Heart left ventricle (tissue), 16 donors: Measurements from ENCODE around the gene FAM209A. TPM values are rescaled to one million over a fixed set of nuclear protein-coding genes. Genes with fewer than 3 reads are reported as not detected.

Source experiments
- ATAC-seq, 4 donors: fragments of 200-7000 bp; cut with Tn5 transposase; one replicate each; pipeline ENCODE4 v1.9.1; 2020 to 2022; ENCODE audit warnings: moderate library complexity in 4 of 4, mild to moderate bottlenecking in 3 of 4, moderate number of reproducible peaks in 1 of 4
- DNase-seq, 5 donors: peaks; one replicate each; pipeline ENCODE4 v3.0.0-alpha.2; 2020
- H3K27ac ChIP-seq, 12 donors: fragments of 200-600 bp; sonication (generic) in 4 of 12; one replicate each; pipeline versions ENCODE4 v1.5.0 to v1.8.0; 2016 to 2022; ENCODE audit warnings: mild to moderate bottlenecking in 2 of 12
- H3K27me3 ChIP-seq, 9 donors: fragments of 200-600 bp; sonication (generic) in 2 of 9; one replicate each; pipeline versions ENCODE4 v1.5.1 to v1.8.0; 2016 to 2022; ENCODE audit warnings: mild to moderate bottlenecking in 3 of 9
- H3K36me3 ChIP-seq, 9 donors: fragments of 200-600 bp; sonication (generic) in 2 of 9; one replicate each; pipeline versions ENCODE4 v1.5.0 to v1.8.0; 2018 to 2022; ENCODE audit warnings: mild to moderate bottlenecking in 2 of 9
- H3K4me1 ChIP-seq, 12 donors: fragments of 200-600 bp; sonication (generic) in 4 of 12; one replicate each; pipeline versions ENCODE4 v1.5.0 to v1.8.0; 2016 to 2022; ENCODE audit warnings: mild to moderate bottlenecking in 3 of 12
- H3K4me3 ChIP-seq, 12 donors: fragments of 200-600 bp; sonication (generic) in 4 of 12; one replicate each; pipeline versions ENCODE4 v1.5.0 to v1.8.0; 2017 to 2022; ENCODE audit warnings: mild to moderate bottlenecking in 9 of 12, moderate library complexity in 4 of 12
- H3K9me3 ChIP-seq, 12 donors: fragments of 200-600 bp; sonication (generic) in 4 of 12; one replicate each; pipeline versions ENCODE4 v1.5.0 to v1.8.0; 2016 to 2022; ENCODE audit warnings: mild to moderate bottlenecking in 1 of 12
- CTCF ChIP-seq, 12 donors: fragments of 200-600 bp; sonication (generic) in 4 of 12; IDR thresholded peaks; one replicate each; pipeline versions ENCODE4 v1.5.0 to v1.8.0; 2018 to 2022; ENCODE audit warnings: antibody characterized with exemption in 12 of 12, mild to moderate bottlenecking in 5 of 12
- POLR2A ChIP-seq, 2 donors: fragments of 450-650 bp; IDR thresholded peaks; one replicate each; pipeline ENCODE4 v1.6.1; 2017; ENCODE audit warnings: antibody characterized with exemption in 2 of 2, mild to moderate bottlenecking in 2 of 2, moderate library complexity in 2 of 2
- WGBS, 4 donors: extraction: QIAGEN DNeasy Blood & Tissue Kit in 2 of 4; methylation state at CpG; one replicate each; pipeline versions ENCODE4 v1.1.5 to v1.1.7; 2013 to 2018; 5-methylcytosine and 5-hydroxymethylcytosine counted together
- intact Hi-C, 10 donors: fragments of 100-400 bp; cut with DNase I; formaldehyde crosslinking; loops; one replicate each; pipeline versions ENCODE4 v1.11.1 to v1.14.2; 2022
- polyA plus RNA-seq, 2 donors: library from polyadenylated mRNA; stranded (reverse); fragments of 200-250 nt; gene quantifications; one replicate each; pipeline ENCODE4 v1.2.3, GENCODE V29; 2013
- total RNA-seq, 9 donors: library from RNA; depleted of rRNA in 2 of 9; stranded (reverse); fragments of >200 nt in 2 of 9; fragmentation: NEBNext Ultra II Directional in 3 of 9; extraction: Animal tissue kit (Norgen Biotek cat#: 25700) in 3 of 9; gene quantifications; one replicate each; pipeline versions ENCODE4 v1.1.0 to v1.2.4, GENCODE V29; 2016 to 2023
- donor health status: ischemic (EF 13 %, LVEDD 7.1; RV severe dilation, severe dysfunction).
- donor health status: healthy with polysubstance abuse.
- donor health status: DM: no; HTN: yes; CAD: no.
- donor health status: DM: no; HTN: no; CAD: no.
- donor health status: ischemic (EF 25% LVEDD 6.9; RV normal size, moderate dysfunction).
- donor health status: ischemic (EF 25% LVEDD 5.7; RV mildly dilated, moderate dysfunction).
- donor health status: healthy.
- donor health status: DM: yes; HTN: yes; CAD: no.
- donor health status: ischemic (EF 35%, LVEDD 5.7; RV mildly dilated, moderate dysfunction).
- donor health status: nonischemic (EF 11% LVEDD 7.7; RV severe dilation, severe dysfunction).
- donor health status: DM: yes; HTN: yes; CAD: no.
- donor health status: PGD.
- donor health status: ischemic (EF 29% LVEDD 5.4; RV normal size, mild dysfunction).
- donor health status: nonischemic (EF 23%, LVEDD 6.1; RV moderate dilation, normal function).

Gene FAM209A
- total and polyA plus RNA-seq, 11 donors: 0.35 TPM; not detected in 10

GRCh38 chr20:56513161-56514150 is 11.1 kb upstream of the FAM209A start:
- 81 to 84% (median 83%) methylated on average over 22 of the region's 22 CpGs for WGBS, 4 donors
- H3K27me3 ChIP-seq: no peaks in the 10 kb centered on the region
- TF ChIP-seq CTCF (IDR thresholded peaks at IDR 0.05) (no peak), POLR2A (IDR thresholded peaks at IDR 0.05) (no peak)
- H3K27ac ChIP-seq: no peak overlapping the region
- peaks cover 0 to 15% (median 2%) of the 10 kb centered on the region in 12 donors for H3K4me1 ChIP-seq
- ATAC-seq (no peak), DNase-seq (no peak)
- peaks cover 0 to 46% (median 34%) of the 10 kb centered on the region in 9 donors for H3K36me3 ChIP-seq
- H3K9me3 ChIP-seq: no peaks in the 10 kb centered on the region
- intact Hi-C loops: no loop called here
- H3K4me3 ChIP-seq: no peak overlapping the region

GRCh38 chr20:56516631-56517030 is 7.9 kb upstream of the FAM209A start:
- Histone ChIP-seq H3K36me3 (peaks cover 0 to 72% (median 54%) of the 10 kb centered on the region in 9 donors), H3K9me3 (peaks cover 0 to 22% (median 17%) of the 10 kb centered on the region in 12 donors), H3K4me1 (peaks cover 0 to 15% (median 2%) of the 10 kb centered on the region in 12 donors), H3K4me3 (no peak overlapping the region), H3K27me3 (no peaks in the 10 kb centered on the region), H3K27ac (peak overlapping the region in 1 of 12 donors; percentile 25)
- no peak for TF ChIP-seq CTCF (IDR thresholded peaks at IDR 0.05)
- TF ChIP-seq POLR2A (IDR thresholded peaks at IDR 0.05): no peak
- no peak for ATAC-seq
- WGBS, 4 donors: 74 to 91% (median 80%) methylated on average over 5 of the region's 5 CpGs
- DNase-seq: no peak
- intact Hi-C loops: no loop called here

GRCh38 chr20:56517211-56517610 is 7.3 kb upstream of the FAM209A start:
- H3K36me3 ChIP-seq: peaks cover 0 to 72% (median 54%) of the 10 kb centered on the region in 9 donors
- intact Hi-C loops: no loop called here
- ATAC-seq (no peak), DNase-seq (no peak)
- H3K27me3 ChIP-seq: no peaks in the 10 kb centered on the region
- WGBS, 4 donors: 95 to 97% (median 97%) methylated on average over 6 to 7 of the region's 7 CpGs
- H3K27ac ChIP-seq: peak overlapping the region in 1 of 12 donors; percentile 25
- no peak for TF ChIP-seq CTCF (IDR thresholded peaks at IDR 0.05)
- no peak for TF ChIP-seq POLR2A (IDR thresholded peaks at IDR 0.05)
- no peak overlapping the region for H3K4me3 ChIP-seq
- peaks cover 0 to 25% (median 17%) of the 10 kb centered on the region in 12 donors for H3K9me3 ChIP-seq
- peaks cover 0 to 15% (median 2%) of the 10 kb centered on the region in 12 donors for H3K4me1 ChIP-seq

GRCh38 chr20:56517641-56518040 is 6.9 kb upstream of the FAM209A start:
- WGBS, 4 donors: 90 to 93% (median 93%) methylated on average over 8 of the region's 8 CpGs
- ATAC-seq (no peak), DNase-seq (no peak)
- Histone ChIP-seq H3K27me3 (no peaks in the 10 kb centered on the region), H3K9me3 (peaks cover 0 to 25% (median 17%) of the 10 kb centered on the region in 12 donors), H3K4me3 (no peak overlapping the region), H3K36me3 (peaks cover 0 to 72% (median 54%) of the 10 kb centered on the region in 9 donors), H3K4me1 (peaks cover 0 to 15% (median 2%) of the 10 kb centered on the region in 12 donors), H3K27ac (no peak overlapping the region)
- no peak for TF ChIP-seq POLR2A (IDR thresholded peaks at IDR 0.05)
- no peak for TF ChIP-seq CTCF (IDR thresholded peaks at IDR 0.05)
- intact Hi-C loops: no loop called here
